ENCODE data around the gene LRRC49. TPM values are rescaled to one million over a fixed set of nuclear protein-coding genes. Genes with fewer than 3 reads are reported as not detected.

The LRRC49 gene
- total and polyA plus RNA-seq, 2 of the 13 experiments (the other 11 are each of a cell fraction or from before 2014, with no cell fraction given) = 0.57 to 1.00 TPM

DNA sequence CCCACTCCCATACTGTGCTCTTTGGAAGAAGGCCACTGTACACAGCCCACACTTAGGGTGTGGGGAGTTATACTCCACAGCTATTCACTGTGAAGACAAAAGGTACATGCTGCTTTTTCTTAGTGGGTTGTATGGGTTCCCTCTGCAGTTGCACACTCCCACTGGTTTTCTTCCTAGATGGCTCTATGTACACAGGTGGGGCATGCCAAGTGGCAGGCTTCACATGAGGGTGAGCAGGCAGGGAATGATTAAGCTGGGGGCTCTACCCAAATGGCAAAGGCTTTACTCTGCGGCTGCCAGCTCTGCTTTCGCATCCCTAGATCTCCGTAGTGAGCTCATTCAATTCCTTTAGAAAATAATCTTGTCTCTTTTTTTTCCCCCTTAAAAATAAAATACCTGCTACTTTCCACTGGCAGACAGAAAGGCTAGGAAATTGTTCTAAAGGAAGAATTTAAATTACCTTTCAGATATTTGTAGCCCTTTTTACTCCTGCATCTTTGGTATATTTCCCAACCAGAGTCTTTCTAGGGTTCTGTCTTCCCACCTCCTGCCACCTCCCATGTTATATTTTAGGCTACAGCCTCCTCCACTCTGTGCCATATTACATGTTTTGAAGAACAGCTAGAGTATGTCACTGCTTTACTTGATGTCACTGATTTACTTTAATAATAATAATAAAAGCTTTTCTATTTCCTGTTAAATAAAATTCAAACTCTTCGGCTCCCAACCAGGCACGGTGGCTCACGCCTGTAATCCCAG lies 46.8 kb upstream of the LRRC49 start (continued):
- TF ChIP-seq MIER3 (CRISPR knock-in tag; IDR thresholded peaks at IDR 0.05; ENCODE audit: borderline replicate concordance) = no peak
- TF ChIP-seq ZNF567 (CRISPR knock-in tag; IDR thresholded peaks at IDR 0.05; ENCODE audit: borderline replicate concordance) = no peak
- TF ChIP-seq MLLT10 (CRISPR knock-in tag; IDR thresholded peaks at IDR 0.05) = no peak
- TF ChIP-seq, protein P1, sequence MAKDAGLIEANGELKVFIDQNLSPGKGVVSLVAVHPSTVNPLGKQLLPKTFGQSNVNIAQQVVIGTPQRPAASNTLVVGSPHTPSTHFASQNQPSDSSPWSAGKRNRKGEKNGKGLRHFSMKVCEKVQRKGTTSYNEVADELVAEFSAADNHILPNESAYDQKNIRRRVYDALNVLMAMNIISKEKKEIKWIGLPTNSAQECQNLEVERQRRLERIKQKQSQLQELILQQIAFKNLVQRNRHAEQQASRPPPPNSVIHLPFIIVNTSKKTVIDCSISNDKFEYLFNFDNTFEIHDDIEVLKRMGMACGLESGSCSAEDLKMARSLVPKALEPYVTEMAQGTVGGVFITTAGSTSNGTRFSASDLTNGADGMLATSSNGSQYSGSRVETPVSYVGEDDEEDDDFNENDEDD (CRISPR knock-in tag; IDR thresholded peaks at IDR 0.05; ENCODE audit: borderline replicate concordance) = no peak
- TF ChIP-seq MTA3 (CRISPR knock-in tag; IDR thresholded peaks at IDR 0.05) = no peak
- no peak for TF ChIP-seq ZNF780A (CRISPR knock-in tag; IDR thresholded peaks at IDR 0.05)
- TF ChIP-seq DDIT3 (CRISPR knock-in tag; IDR thresholded peaks at IDR 0.05) = no peak
- TF ChIP-seq ZNF382 (CRISPR knock-in tag; IDR thresholded peaks at IDR 0.05; ENCODE audit: borderline replicate concordance) = no peak

DNA sequence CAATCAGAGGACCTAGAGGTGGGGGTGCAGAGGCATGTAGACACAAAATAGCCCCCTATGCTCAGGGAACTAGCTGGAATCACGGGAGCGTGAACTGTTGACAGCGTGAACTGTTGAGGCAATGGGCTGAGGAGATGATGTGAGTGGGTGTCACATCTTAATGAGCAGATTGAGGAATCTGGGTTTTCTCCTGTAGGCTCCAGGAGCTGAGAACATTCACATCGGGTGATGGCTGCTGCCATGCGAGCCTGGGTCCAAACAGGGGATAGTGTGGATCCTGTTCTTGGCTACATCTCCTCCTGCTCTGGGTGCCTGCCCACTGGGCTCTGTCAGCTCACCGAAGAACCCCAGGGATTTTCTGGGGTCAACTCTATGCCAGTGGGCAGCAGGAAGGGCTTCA lies 40.7 kb upstream of the LRRC49 start:
- in situ Hi-C loops (cut with HindIII; ENCODE audit: extremely low pct_ligation_motif_present, low pct_unique_long_range_greater_than_20kb) = no loop called here
- no peaks in the 10 kb centered on the region for H3K9me3 ChIP-seq (ENCODE audit: low read length)
- peaks cover 0 to 17% of the 10 kb centered on the region in 2 experiments; a peak in 3 of 5 replicates for H3K27me3 ChIP-seq (ENCODE audit: control insufficient read depth in 1 of 2, insufficient read depth in 2 of 2, low read length in 2 of 2)
- no TSS peak for BruUV-seq (replicated peaks)
- intact Hi-C loops (cut with micrococcal nuclease; ENCODE audit: unreplicated experiment) = no loop called here
- no peak overlapping the region for H3K9ac ChIP-seq (ENCODE audit: insufficient read depth, low read depth, low read length)
- H3K36me3 ChIP-seq (replicated peaks in 1 of 2; ENCODE audit: control insufficient read depth in 1 of 2, insufficient read depth in 2 of 2, low read length in 2 of 2) = no peaks in the 10 kb centered on the region
- H3K4me2 ChIP-seq (ENCODE audit: low read depth, low read length) = no peak overlapping the region
- H3K79me2 ChIP-seq (ENCODE audit: insufficient read depth, low read length) = no peaks in the 10 kb centered on the region
- TF ChIP-seq MBNL3 (CRISPR knock-in tag; conservative IDR thresholded peaks at IDR 0.05) = no peak
- TF ChIP-seq PPARG (CRISPR knock-in tag; conservative IDR thresholded peaks at IDR 0.05) = no peak
- no peak for TF ChIP-seq NFYC (CRISPR knock-in tag; IDR thresholded peaks at IDR 0.05)
- no peak for TF ChIP-seq SYNCRIP (IDR thresholded peaks at IDR 0.05; ENCODE audit: insufficient read depth, low read depth, low read length)
- no peak for TF ChIP-seq ZFX (CRISPR knock-in tag; IDR thresholded peaks at IDR 0.05; ENCODE audit: low read depth)
- no peak for TF ChIP-seq KDM3A (CRISPR knock-in tag; IDR thresholded peaks at IDR 0.05; ENCODE audit: low read depth)
- TF ChIP-seq NFRKB (IDR thresholded peaks at IDR 0.05) = no peak
- TF ChIP-seq, protein P2, sequence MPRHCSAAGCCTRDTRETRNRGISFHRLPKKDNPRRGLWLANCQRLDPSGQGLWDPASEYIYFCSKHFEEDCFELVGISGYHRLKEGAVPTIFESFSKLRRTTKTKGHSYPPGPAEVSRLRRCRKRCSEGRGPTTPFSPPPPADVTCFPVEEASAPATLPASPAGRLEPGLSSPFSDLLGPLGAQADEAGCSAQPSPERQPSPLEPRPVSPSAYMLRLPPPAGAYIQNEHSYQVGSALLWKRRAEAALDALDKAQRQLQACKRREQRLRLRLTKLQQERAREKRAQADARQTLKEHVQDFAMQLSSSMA (CRISPR knock-in tag; IDR thresholded peaks at IDR 0.05) = no peak
- no peak for TF ChIP-seq YY1 (IDR thresholded peaks at IDR 0.05; ENCODE audit: insufficient read depth, insufficient replicate concordance, low read depth, low read length)
- no peak overlapping the region for H3K27ac ChIP-seq (ENCODE audit: extremely low read length, insufficient read depth, low read length)
- H2AFZ ChIP-seq (ENCODE audit: low read length) = no peak overlapping the region
- CTCF ChIA-PET (ENCODE audit: low intra/inter-chr PET ratio, low total read pairs) = no interaction called here
- POLR2A ChIA-PET = interaction anchor here (3.4 to 6.3 kb wide), 2 partner anchors 12 to 19 kb away, joined by 12 to 69 read pairs; no protein-coding TSS in a partner anchor
- DNase-seq (ENCODE audit: low spot score) (no peak), ATAC-seq (no peak), FAIRE-seq (no peak)
- no peaks in the 10 kb centered on the region for H4K20me1 ChIP-seq (ENCODE audit: insufficient read depth, low read length)
- no peak overlapping the region for H3K4me3 ChIP-seq (replicated peaks in 1 of 3; ENCODE audit: insufficient read depth in 1 of 3, low read depth in 2 of 3, low read length in 3 of 3)
- peaks cover 17% of the 10 kb centered on the region for H3K4me1 ChIP-seq (ENCODE audit: insufficient read depth, low read length)
- WGBS (ENCODE audit: low lambda C conversion rate) = 85% methylated on average over 6 of the region's 6 CpGs

Data from HepG2 (cell line).